K562 (cell line): ENCODE results near the gene BCKDHB. TPM values are rescaled to one million over a fixed set of nuclear protein-coding genes. Genes with fewer than 3 reads are reported as not detected.
A peak's percentile ranks its signal among the peaks of the same experiment; 100 is the strongest.

Source experiments
- ATAC-seq: fragments of 200-7000 bp; cut with Tn5 transposase; 3 replicates; pipeline ENCODE4 v1.9.1; 2020; ENCODE audit warnings: moderate library complexity
- BruUV-seq: library from RNA; stranded (reverse); fragments of 400-500 nt; replicated peaks from 2 replicates; lab custom pipeline; 2021; lab: Mats Ljungman, UMichigan
- CTCF ChIA-PET: fragments of 300-600 bp; formaldehyde crosslinking; extraction: SDS; loops from one replicate; lab custom pipeline; 2021; ENCODE audit warnings: low intra/inter-chr PET ratio; lab: Yijun Ruan, JAX
- POLR2A ChIA-PET: fragments of 300-600, 350-650 bp; sonication (Branson Sonifier 250); formaldehyde crosslinking; extraction: SDS; loops from one replicate; lab custom pipeline; 2021; ENCODE audit warnings: antibody characterized with exemption, inconsistent platforms; lab: Yijun Ruan, JAX
- DNase-seq, 4 experiments: peaks; one replicate each; pipeline versions ENCODE4 v3.0.0 to v3.0.0-alpha.2; 2011 to 2018; ENCODE audit warnings: low spot score in 3 of 4, mixed read lengths in 3 of 4; ENCODE audit errors: extremely low read depth in 1 of 4
- FAIRE-seq: peaks from 2 replicates; lab custom pipeline; 2011; peaks lifted over from hg19 to GRCh38; lab: Jason Lieb, UNC
- H2AFZ ChIP-seq: 2 replicates; pipeline ENCODE4 v1.6.0; 2011; ENCODE audit warnings: low read depth, low read length, control low read depth, inconsistent platforms
- H3K27ac ChIP-seq: fragments of 200-600 bp; 3 replicates; pipeline ENCODE4 v1.8.0; 2011; ENCODE audit warnings: low read depth, mild to moderate bottlenecking, control low read depth, inconsistent platforms, low read length, moderate library complexity, mixed read lengths; ENCODE audit errors: extremely low read depth
- H3K27me3 ChIP-seq, 2 experiments: fragments of 300-600 bp in 1 of 2; 2 replicates in 1 of 2; 3 replicates in 1 of 2; pipeline versions ENCODE4 v1.6.0 to v1.8.0; 2011; ENCODE audit warnings: inconsistent platforms in 2 of 2, low read length in 2 of 2, mild to moderate bottlenecking in 1 of 2, mixed read lengths in 1 of 2, moderate library complexity in 1 of 2; ENCODE audit not compliant: control insufficient read depth in 2 of 2, insufficient read depth in 2 of 2
- H3K36me3 ChIP-seq: fragments of 300-600 bp; 3 replicates; pipeline ENCODE4 v1.8.0; 2011; ENCODE audit warnings: mild to moderate bottlenecking, low read length, inconsistent platforms; ENCODE audit not compliant: control insufficient read depth, insufficient read depth
- H3K4me1 ChIP-seq, 2 experiments: fragments of 200-600 bp in 1 of 2; replicated peaks in 1 of 2; 2 replicates in 1 of 2; 3 replicates in 1 of 2; pipeline versions ENCODE4 v1.5.1 to v1.8.0; 2011; ENCODE audit warnings: inconsistent platforms in 2 of 2, low read length in 2 of 2, mild to moderate bottlenecking in 1 of 2, mixed read lengths in 1 of 2, moderate library complexity in 1 of 2; ENCODE audit not compliant: control insufficient read depth in 2 of 2, insufficient read depth in 2 of 2
- H3K4me2 ChIP-seq: 2 replicates; pipeline ENCODE4 v1.6.1; 2011; ENCODE audit warnings: low read length, control low read depth, inconsistent platforms, mixed read lengths; ENCODE audit not compliant: insufficient read depth
- H3K4me3 ChIP-seq: fragments of 200-600 bp; sonication (generic), shearing (Covaris generic); 2 replicates; pipeline ENCODE4 v1.5.1; 2016; ENCODE audit warnings: control low read depth, inconsistent platforms
- H3K79me2 ChIP-seq: fragments of 200-600 bp; 3 replicates; pipeline ENCODE4 v1.8.0; 2011; ENCODE audit warnings: low read length, inconsistent platforms; ENCODE audit not compliant: control insufficient read depth, insufficient read depth
- H3K9ac ChIP-seq, 2 experiments: 2 replicates each; pipeline versions ENCODE4 v1.6.0 to v1.6.1; 2011; ENCODE audit warnings: low read depth in 2 of 2, low read length in 2 of 2, control low read depth in 1 of 2, inconsistent platforms in 1 of 2, mild to moderate bottlenecking in 1 of 2, mixed read lengths in 1 of 2; ENCODE audit not compliant: insufficient read depth in 1 of 2
- H3K9me1 ChIP-seq: one replicate; pipeline ENCODE4 v1.6.0; 2011; ENCODE audit warnings: inconsistent platforms, mild to moderate bottlenecking, low read length, moderate library complexity; ENCODE audit not compliant: control insufficient read depth, insufficient read depth
- H3K9me3 ChIP-seq: replicated peaks from 2 replicates; pipeline ENCODE4 v1.5.1; 2011; ENCODE audit warnings: low read depth, low read length, inconsistent platforms; ENCODE audit not compliant: control insufficient read depth, insufficient read depth
- H4K20me1 ChIP-seq: replicated peaks from 2 replicates; pipeline ENCODE4 v1.6.1; 2011; ENCODE audit warnings: low read length, inconsistent platforms, mixed read lengths; ENCODE audit not compliant: control insufficient read depth, insufficient read depth
- HDGF ChIP-seq: fragments of 450-650 bp; IDR thresholded peaks from 2 replicates; pipeline ENCODE4 v1.6.1; 2016
- KAT8 ChIP-seq: fragments of 450-650 bp; IDR thresholded peaks from 2 replicates; pipeline ENCODE4 v1.6.1; 2016; ENCODE audit warnings: low read depth, mild to moderate bottlenecking
- KLF1 ChIP-seq: fragments of 450-650 bp; IDR thresholded peaks from 2 replicates; pipeline ENCODE4 v1.6.1; 2016; ENCODE audit warnings: missing genetic modification characterization, missing compliant biosample characterization
- MEF2D ChIP-seq: conservative IDR thresholded peaks from 2 replicates; pipeline ENCODE4 v1.6.1; 2016; ENCODE audit warnings: low read depth, missing genetic modification characterization, missing compliant biosample characterization
- PRPF4 ChIP-seq: fragments of 200-400 bp; formaldehyde crosslinking; IDR thresholded peaks from one replicate; pipeline ENCODE4 v1.6.1; 2017; ENCODE audit warnings: low read length, low read depth, mild to moderate bottlenecking; ENCODE audit not compliant: insufficient read depth, poor library complexity, severe bottlenecking
- SPI1 ChIP-seq: IDR thresholded peaks from 2 replicates; pipeline ENCODE4 v1.6.1; 2011; ENCODE audit warnings: low read depth, low read length, control low read depth, borderline replicate concordance
- ZC3H11A ChIP-seq: IDR thresholded peaks from 2 replicates; pipeline ENCODE4 v1.6.1; 2012; ENCODE audit warnings: low read depth, low read length, improper control_type of control experiment
- ZKSCAN1 ChIP-seq: fragments of 150-350 bp; IDR thresholded peaks from 2 replicates; pipeline ENCODE4 v1.6.1; 2016; ENCODE audit warnings: low read depth, low read length
- ZNF316 ChIP-seq: fragments of 450-650 bp; IDR thresholded peaks from 2 replicates; pipeline ENCODE4 v1.6.1; 2016
- ZNF583 ChIP-seq: fragments of 250-450 bp; sonication (Bioruptor Pico); IDR thresholded peaks from 2 replicates; pipeline ENCODE4 v1.4.0; 2020
- ZNF695 ChIP-seq: fragments of 450-650 bp; formaldehyde crosslinking; IDR thresholded peaks from 2 replicates; pipeline ENCODE4 v1.4.0; 2020; ENCODE audit warnings: mild to moderate bottlenecking, moderate library complexity
- WGBS: fragments of 100-300 bp; shearing (Covaris generic); methylation state at CpG from one replicate; pipeline ENCODE4 v1.1.6; 2016; ENCODE audit warnings: low coverage, mixed read lengths; ENCODE audit not compliant: insufficient coverage; ENCODE audit errors: missing lambda C conversion rate; 5-methylcytosine and 5-hydroxymethylcytosine counted together
- in situ Hi-C: fragments of 300-500 bp; cut with MboI; formaldehyde crosslinking; loops from 4 replicates; pipeline ENCODE4 v1.15.0; 2018; ENCODE audit warnings: inconsistent platforms, mixed read lengths
- intact Hi-C: fragments of 100-400 bp; cut with micrococcal nuclease; formaldehyde crosslinking; loops from 2 replicates; pipeline ENCODE4 v1.14.2; 2022
- polyA plus RNA-seq, 8 experiments: library from polyadenylated mRNA; depleted of rRNA in 4 of 8; stranded (reverse) in 5 of 8; unstranded in 3 of 8; fragments of >200 nt; fragmentation: Nextera tagmentation in 2 of 8; fragmentation: Illumina TruSeq in 1 of 8; extraction: Ambion mirVana in 2 of 8; extraction: Trizol in 1 of 8; gene quantifications; 2 replicates each; pipeline versions ENCODE4 v1.2.1 to v1.2.3, GENCODE V29; 2011 to 2014; ENCODE audit warnings: inconsistent platforms in 1 of 8, missing spikeins in 1 of 8
- total RNA-seq, 7 experiments: library from RNA; depleted of rRNA in 6 of 7; stranded (reverse); fragments of >200 nt in 6 of 7; fragmentation: Illumina TruSeq in 2 of 7; extraction: Trizol in 2 of 7; gene quantifications; 2 replicates each; pipeline versions ENCODE4 v1.2.1 to v1.2.3, GENCODE V29; 2011 to 2021; ENCODE audit warnings: low replicate concordance in 1 of 7
- TF ChIP-seq, protein P1 (sequence below): sonication (generic); formaldehyde crosslinking; IDR thresholded peaks from 2 replicates; pipeline ENCODE4 v1.9.0; 2022; ENCODE audit warnings: mild to moderate bottlenecking, missing genetic modification reagents

Gene BCKDHB
- total and polyA plus RNA-seq, 9 of the 15 experiments (the other 6 are each of a cell fraction or from before 2014, with no cell fraction given): 4.1 to 23.7 (median 7.5) TPM

- Histone ChIP-seq H3K9ac (no peak overlapping the region), H3K27me3 (no peaks in the 10 kb centered on the region), H3K9me1 (no peaks in the 10 kb centered on the region), H3K79me2 (no peaks in the 10 kb centered on the region)
- ATAC-seq (no peak), FAIRE-seq (no peak)
- in situ Hi-C loops (no loop called here), intact Hi-C loops (no loop called here)
- no TSS peak for BruUV-seq
- POLR2A ChIA-PET: no interaction called here
- TF ChIP-seq ZNF316 (peak; percentile 4; the same call in 1 of the 2 replicates), ZNF695 (CRISPR knock-in tag) (no peak)
- TF ChIP-seq, all 486 proteins: peak for 1
- Histone ChIP-seq H3K27ac (no peak overlapping the region), H3K4me1 (no peaks in the 10 kb centered on the region), H3K4me3 (no peak overlapping the region), H3K9me3 (no peaks in the 10 kb centered on the region), H3K36me3 (no peaks in the 10 kb centered on the region), H4K20me1 (no peaks in the 10 kb centered on the region), H2AFZ (no peak overlapping the region), H3K4me2 (no peak overlapping the region)
- CTCF ChIA-PET: no interaction called here
- WGBS: 15% methylated on average over 3 of the region's 3 CpGs
- no peak for DNase-seq
Measured at GRCh38 chr6:80325742-80326141, 219.3 kb downstream of the BCKDHB start.

DNA sequence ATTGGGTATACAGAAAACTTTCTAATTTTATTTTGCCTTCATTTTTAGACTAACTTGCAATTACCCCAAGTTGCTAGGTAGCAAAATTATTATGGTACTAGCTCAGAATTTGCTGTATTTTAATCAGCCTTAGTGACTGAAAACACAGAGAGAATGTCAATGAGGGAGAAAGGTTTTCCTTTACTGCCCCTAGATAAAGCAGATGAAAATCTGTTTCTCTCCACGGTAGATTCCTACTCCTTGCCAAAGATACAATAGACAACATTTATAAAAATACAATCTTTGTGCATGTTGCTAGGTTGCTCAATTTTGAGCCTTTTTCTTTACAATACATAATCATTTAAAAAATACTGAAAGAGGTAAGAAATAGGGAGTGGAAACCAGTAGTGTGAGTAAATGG, 222.2 kb downstream of the BCKDHB start:
- Histone ChIP-seq H3K4me3 (no peak overlapping the region), H3K36me3 (no peaks in the 10 kb centered on the region), H3K9me3 (no peaks in the 10 kb centered on the region), H3K27ac (no peak overlapping the region), H3K4me2 (no peak overlapping the region), H3K79me2 (no peaks in the 10 kb centered on the region), H3K4me1 (no peaks in the 10 kb centered on the region), H3K27me3 (no peaks in the 10 kb centered on the region), H3K9me1 (no peaks in the 10 kb centered on the region), H4K20me1 (no peaks in the 10 kb centered on the region), H3K9ac (no peak overlapping the region)
- ATAC-seq: no peak
- ChIA-PET CTCF (no interaction called here), POLR2A (no interaction called here)
- in situ Hi-C loops (no loop called here), intact Hi-C loops (no loop called here)
- WGBS: 9% methylated on average over 1 of the region's 1 CpG
- BruUV-seq: no TSS peak
- FAIRE-seq: no peak
- no peak for DNase-seq
- TF ChIP-seq, protein P1, sequence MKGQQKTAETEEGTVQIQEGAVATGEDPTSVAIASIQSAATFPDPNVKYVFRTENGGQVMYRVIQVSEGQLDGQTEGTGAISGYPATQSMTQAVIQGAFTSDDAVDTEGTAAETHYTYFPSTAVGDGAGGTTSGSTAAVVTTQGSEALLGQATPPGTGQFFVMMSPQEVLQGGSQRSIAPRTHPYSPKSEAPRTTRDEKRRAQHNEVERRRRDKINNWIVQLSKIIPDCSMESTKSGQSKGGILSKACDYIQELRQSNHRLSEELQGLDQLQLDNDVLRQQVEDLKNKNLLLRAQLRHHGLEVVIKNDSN: no peak
- TF ChIP-seq ZC3H11A: no peak
- TF ChIP-seq ZKSCAN1: no peak
- no peak for TF ChIP-seq MEF2D (tag)
- TF ChIP-seq PRPF4: no peak
- no peak for TF ChIP-seq HDGF
- TF ChIP-seq KAT8: no peak
- no peak for TF ChIP-seq KLF1
- no peak for TF ChIP-seq ZNF583 (CRISPR knock-in tag)
- TF ChIP-seq SPI1: no peak
- TF ChIP-seq, all 486 proteins: peak for 0
- H2AFZ ChIP-seq: no peak overlapping the region
